Kidney (tissue), 14 donors: Measurements from ENCODE around the gene NINJ1. TPM values are rescaled to one million over a fixed set of nuclear protein-coding genes. Genes with fewer than 3 reads are reported as not detected.

Experiments used
- DNase-seq, 5 donors: peaks; one replicate each; pipeline ENCODE4 v3.0.0-alpha.2; 2013 to 2020
- FAIRE-seq: peaks from 2 replicates; lab custom pipeline; 2012; peaks lifted over from hg19 to GRCh38; lab: Jason Lieb, UNC
- H3K27ac ChIP-seq, 2 donors: one replicate each; pipeline ENCODE4 v1.7.0; 2013; ENCODE audit warnings: low read depth in 2 of 2, low read length in 2 of 2, inconsistent platforms in 1 of 2
- H3K27me3 ChIP-seq: one replicate; pipeline ENCODE4 v1.7.1; 2013; ENCODE audit warnings: low read length, inconsistent platforms; ENCODE audit not compliant: control insufficient read depth, insufficient read depth
- H3K36me3 ChIP-seq, 3 donors: one replicate each; pipeline versions ENCODE4 v1.7.0 to v1.7.1; 2013; ENCODE audit warnings: low read length in 3 of 3, control low read depth in 1 of 3, inconsistent platforms in 1 of 3; ENCODE audit not compliant: insufficient read depth in 3 of 3, control insufficient read depth in 2 of 3
- H3K4me1 ChIP-seq, 3 donors: one replicate each; pipeline versions ENCODE4 v1.7.0 to v1.7.1; 2013; ENCODE audit warnings: low read length in 3 of 3, inconsistent platforms in 1 of 3, low read depth in 1 of 3; ENCODE audit not compliant: control insufficient read depth in 2 of 3, insufficient read depth in 2 of 3
- H3K4me3 ChIP-seq, 3 donors: one replicate each; pipeline versions ENCODE4 v1.7.0 to v1.8.1; 2013; ENCODE audit warnings: low read length in 3 of 3, control low read depth in 1 of 3, inconsistent platforms in 1 of 3
- H3K9ac ChIP-seq, 3 donors: one replicate each; pipeline versions ENCODE4 v1.7.0 to v1.7.1; 2013; ENCODE audit warnings: low read length in 3 of 3, control low read depth in 1 of 3, inconsistent platforms in 1 of 3
- H3K9me3 ChIP-seq, 3 donors: one replicate each; pipeline versions ENCODE4 v1.7.0 to v1.7.1; 2013; ENCODE audit warnings: low read length in 3 of 3, control low read depth in 1 of 3, inconsistent platforms in 1 of 3; ENCODE audit not compliant: control insufficient read depth in 2 of 3, insufficient read depth in 1 of 3
- intact Hi-C: fragments of 100-400 bp; cut with DNase I; formaldehyde crosslinking; loops from one replicate; pipeline ENCODE4 v1.11.1; 2022
- polyA plus RNA-seq: library from polyadenylated mRNA; stranded (reverse); fragments of 350-450 nt; fragmentation: Illumina TruSeq; extraction: RNeasy Lipid Tissue Mini Kit (QIAGEN cat#74804); gene quantifications from one replicate; pipeline ENCODE4 v1.2.3, GENCODE V29; 2014; ENCODE audit warnings: low read depth, low replicate concordance; ENCODE audit not compliant: insufficient read depth
- total RNA-seq: library from RNA; stranded (reverse); fragmentation: NEBNext Ultra II Directional; extraction: Animal tissue kit (Norgen Biotek cat#: 25700); gene quantifications from one replicate; pipeline ENCODE4 v1.2.1, GENCODE V29; 2021
- TF ChIP-seq, protein P1 (sequence below): IDR thresholded peaks from 3 replicates; pipeline ENCODE4 v1.5.1; 2012; ENCODE audit warnings: mild to moderate bottlenecking, moderate library complexity, borderline replicate concordance; ENCODE audit not compliant: insufficient read depth; ENCODE audit errors: extremely low read depth
- donor health status: control.
- donor health status: control.
- donor health status: control.
- donor health status: control.
- donor health status: control.
- donor health status: DM: yes; HTN: yes; CAD: no.
- donor health status: Normal renal cell carcinoma (clear cell type).

NINJ1 gene
- total and polyA plus RNA-seq, 2 donors from 2014 or later, result 56.3 to 149 TPM

- Histone ChIP-seq H3K9ac (no peak overlapping the region), H3K27me3 (no peaks in the 10 kb centered on the region), H3K36me3 (no peaks in the 10 kb centered on the region), H3K9me3 (no peaks in the 10 kb centered on the region), H3K4me1 (peaks cover 0 to 5% (median 2%) of the 10 kb centered on the region in 3 donors), H3K4me3 (no peak overlapping the region), H3K27ac (no peak overlapping the region)
- intact Hi-C loops, result loop anchor here (10.0 kb wide), 1 partner anchor 126 kb away; no protein-coding TSS in a partner anchor
- TF ChIP-seq, protein P1, sequence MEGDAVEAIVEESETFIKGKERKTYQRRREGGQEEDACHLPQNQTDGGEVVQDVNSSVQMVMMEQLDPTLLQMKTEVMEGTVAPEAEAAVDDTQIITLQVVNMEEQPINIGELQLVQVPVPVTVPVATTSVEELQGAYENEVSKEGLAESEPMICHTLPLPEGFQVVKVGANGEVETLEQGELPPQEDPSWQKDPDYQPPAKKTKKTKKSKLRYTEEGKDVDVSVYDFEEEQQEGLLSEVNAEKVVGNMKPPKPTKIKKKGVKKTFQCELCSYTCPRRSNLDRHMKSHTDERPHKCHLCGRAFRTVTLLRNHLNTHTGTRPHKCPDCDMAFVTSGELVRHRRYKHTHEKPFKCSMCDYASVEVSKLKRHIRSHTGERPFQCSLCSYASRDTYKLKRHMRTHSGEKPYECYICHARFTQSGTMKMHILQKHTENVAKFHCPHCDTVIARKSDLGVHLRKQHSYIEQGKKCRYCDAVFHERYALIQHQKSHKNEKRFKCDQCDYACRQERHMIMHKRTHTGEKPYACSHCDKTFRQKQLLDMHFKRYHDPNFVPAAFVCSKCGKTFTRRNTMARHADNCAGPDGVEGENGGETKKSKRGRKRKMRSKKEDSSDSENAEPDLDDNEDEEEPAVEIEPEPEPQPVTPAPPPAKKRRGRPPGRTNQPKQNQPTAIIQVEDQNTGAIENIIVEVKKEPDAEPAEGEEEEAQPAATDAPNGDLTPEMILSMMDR, result no peak
- FAIRE-seq, result no peak
- no peak for DNase-seq
Measured at GRCh38 chr9:93178851-93179786, 45.1 kb upstream of the NINJ1 start.

DNA sequence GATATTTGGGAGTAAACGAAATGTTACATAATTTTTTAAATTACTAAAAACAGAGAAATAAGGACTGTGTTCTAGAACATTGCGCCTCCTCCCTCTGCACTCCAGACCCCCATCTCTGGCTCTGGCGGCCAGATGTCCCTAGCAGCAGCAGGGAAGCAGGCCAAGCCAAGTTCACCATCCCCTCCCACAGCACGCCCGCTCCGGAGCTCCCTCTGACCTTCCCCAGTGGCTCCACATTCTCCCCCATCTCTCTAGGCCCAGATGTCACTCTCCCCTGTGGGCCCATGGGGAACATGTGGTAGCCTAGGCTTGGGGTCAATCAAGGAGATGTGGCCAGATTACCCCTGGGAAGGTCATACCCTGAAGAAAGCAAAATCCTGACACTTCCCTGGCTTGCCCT lies 43.6 kb upstream of the NINJ1 start:
- no peak overlapping the region for H3K4me3 ChIP-seq
- H3K9ac ChIP-seq, result no peak overlapping the region
- no peaks in the 10 kb centered on the region for H3K4me1 ChIP-seq
- TF ChIP-seq, protein P1, result no peak
- no peaks in the 10 kb centered on the region for H3K9me3 ChIP-seq
- no peak overlapping the region for H3K27ac ChIP-seq
- DNase-seq (no peak), FAIRE-seq (no peak)
- H3K27me3 ChIP-seq, result no peaks in the 10 kb centered on the region
- H3K36me3 ChIP-seq, result no peaks in the 10 kb centered on the region
- intact Hi-C loops, result loop anchor here (10.0 kb wide), 1 partner anchor 127 kb away; no protein-coding TSS in a partner anchor

GRCh38 chr9:93174976-93175375 lies 40.9 kb upstream of the NINJ1 start:
- intact Hi-C loops, result loop anchor here (10.0 kb wide), 1 partner anchor 130 kb away; no protein-coding TSS in a partner anchor
- no peak for FAIRE-seq
- no peak overlapping the region for H3K4me3 ChIP-seq

More at GRCh38 chr9:93174976-93175375, 40.9 kb upstream of the NINJ1 start:
- Histone ChIP-seq H3K27me3 (no peaks in the 10 kb centered on the region), H3K4me1 (no peaks in the 10 kb centered on the region), H3K9ac (no peak overlapping the region), H3K27ac (no peak overlapping the region), H3K36me3 (no peaks in the 10 kb centered on the region), H3K9me3 (no peaks in the 10 kb centered on the region)
- no peak for DNase-seq
- TF ChIP-seq, protein P1, result no peak
